Activated CD8-positive, alpha-beta memory T cell treated with anti-CD3 and anti-CD28 coated beads, Interleukin-2, amount 50 U/mL, for 1 hour (primary cell): ENCODE data around the gene ATP11C.
"Not testable (repeated sequence)": the region's sequence is repeated elsewhere in the genome, so short reads cannot be mapped to it uniquely, and the experiment has no call there.

Experiments
- DNase-seq: peaks from one replicate; pipeline ENCODE4 v3.0.0-alpha.2; 2020; ENCODE audit errors: extremely low read depth

Gene ATP11C

DNA sequence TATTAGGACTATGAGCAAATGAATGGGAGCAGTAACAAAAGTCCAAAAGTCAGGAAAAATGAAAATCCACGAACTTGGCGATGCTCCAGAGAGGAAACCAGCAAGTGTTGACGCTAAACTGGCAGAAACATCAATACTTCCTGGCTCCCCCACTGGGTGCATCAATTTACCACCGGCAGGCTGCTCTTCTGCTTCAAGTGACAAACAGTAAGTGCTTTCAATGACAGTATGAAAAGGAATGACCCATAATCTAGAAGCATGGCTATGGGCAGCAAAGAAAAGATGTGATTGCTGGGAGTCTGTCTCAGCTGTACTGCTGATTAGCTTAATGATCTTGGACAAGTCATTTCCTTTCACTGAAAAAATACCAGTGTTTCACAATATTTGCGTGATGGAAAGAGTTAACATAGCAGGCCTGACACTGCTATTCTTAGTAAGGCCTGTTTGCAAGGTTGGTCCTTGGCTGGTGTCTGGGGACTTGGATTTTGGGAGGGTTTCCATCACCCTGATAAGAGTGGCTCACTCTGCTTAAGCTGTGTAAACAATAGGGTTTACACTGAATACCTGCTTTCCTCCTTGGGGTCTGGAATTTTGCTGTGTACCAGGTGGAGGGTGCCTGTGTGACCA, 8.7 kb downstream of the ATP11C start:
- no peak for DNase-seq

DNA sequence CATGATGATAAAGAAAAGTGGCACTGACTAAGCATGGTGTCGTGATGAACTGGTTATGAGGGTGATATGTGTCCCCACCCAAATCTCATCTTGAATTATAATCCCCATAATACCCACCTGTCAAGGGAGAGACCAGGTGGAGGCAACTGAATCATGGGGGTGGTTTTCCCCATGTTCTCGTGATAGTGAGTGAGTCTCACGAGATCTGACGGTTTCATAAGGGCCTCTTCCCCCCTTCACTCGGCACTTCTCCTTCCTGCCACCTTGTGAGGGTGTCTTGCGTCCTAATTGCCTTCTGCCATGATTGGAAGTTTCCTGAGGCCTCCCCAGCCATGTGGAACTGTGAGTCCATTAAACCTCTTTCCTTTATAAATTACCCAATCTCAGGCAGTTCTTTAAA, 11.7 kb downstream of the ATP11C start:
- DNase-seq, result not testable (repeated sequence)

DNA sequence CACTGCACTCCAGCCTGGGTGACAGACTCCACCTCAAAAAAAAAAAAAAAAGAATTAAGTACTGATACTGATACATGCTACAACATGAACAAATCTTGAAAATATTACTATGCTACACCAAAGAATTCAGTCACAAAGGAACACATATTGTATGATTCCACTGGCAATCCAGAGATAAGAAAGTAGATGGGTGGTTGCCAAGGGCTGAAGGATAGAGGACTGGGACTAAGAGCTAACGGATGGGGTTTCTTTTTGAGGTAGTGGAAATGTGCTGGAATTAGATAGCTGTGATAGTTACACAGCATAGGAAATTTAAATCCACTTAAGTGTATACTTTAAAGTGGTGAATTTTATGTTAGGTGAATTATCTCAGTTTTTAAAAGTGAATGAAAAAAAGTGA, 12.5 kb downstream of the ATP11C start:
- no peak for DNase-seq

- DNase-seq, result no peak
Measured at GRCh38 chrX:139914421-139914820, 18.4 kb downstream of the ATP11C start.

- no peak for DNase-seq
Measured at GRCh38 chrX:139909712-139910111, 23.1 kb downstream of the ATP11C start.

GRCh38 chrX:139907078-139907477, 25.8 kb downstream of the ATP11C start:
- no peak for DNase-seq

GRCh38 chrX:139905743-139906142, 27.1 kb downstream of the ATP11C start:
- DNase-seq, result no peak

GRCh38 chrX:139905051-139905450, 27.8 kb downstream of the ATP11C start:
- no peak for DNase-seq

DNA sequence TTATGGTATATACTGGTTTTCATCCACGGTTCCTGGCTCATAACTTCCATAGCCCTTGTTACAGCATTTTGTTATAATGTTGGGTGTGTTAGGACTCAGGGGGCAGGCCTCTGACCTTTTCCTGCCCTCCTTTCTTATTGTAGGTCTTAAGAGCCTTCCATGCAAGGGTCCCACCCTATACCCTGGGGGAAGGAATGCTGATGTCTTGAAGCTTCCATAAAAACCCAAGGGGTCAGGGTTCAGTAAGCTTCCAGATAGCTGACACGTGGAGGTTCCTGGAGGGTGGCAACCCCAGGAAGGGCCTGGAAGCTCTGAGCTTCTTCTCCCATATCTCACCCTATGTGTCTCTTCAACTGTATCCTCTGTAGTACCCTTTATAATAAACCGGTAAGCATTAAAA, 29.6 kb downstream of the ATP11C start:
- no peak for DNase-seq

- no peak for DNase-seq
Measured at GRCh38 chrX:139902559-139902958, 30.3 kb downstream of the ATP11C start.

GRCh38 chrX:139898334-139898733, 34.5 kb downstream of the ATP11C start:
- no peak for DNase-seq

GRCh38 chrX:139892512-139892911, 40.3 kb downstream of the ATP11C start:
- no peak for DNase-seq

DNA sequence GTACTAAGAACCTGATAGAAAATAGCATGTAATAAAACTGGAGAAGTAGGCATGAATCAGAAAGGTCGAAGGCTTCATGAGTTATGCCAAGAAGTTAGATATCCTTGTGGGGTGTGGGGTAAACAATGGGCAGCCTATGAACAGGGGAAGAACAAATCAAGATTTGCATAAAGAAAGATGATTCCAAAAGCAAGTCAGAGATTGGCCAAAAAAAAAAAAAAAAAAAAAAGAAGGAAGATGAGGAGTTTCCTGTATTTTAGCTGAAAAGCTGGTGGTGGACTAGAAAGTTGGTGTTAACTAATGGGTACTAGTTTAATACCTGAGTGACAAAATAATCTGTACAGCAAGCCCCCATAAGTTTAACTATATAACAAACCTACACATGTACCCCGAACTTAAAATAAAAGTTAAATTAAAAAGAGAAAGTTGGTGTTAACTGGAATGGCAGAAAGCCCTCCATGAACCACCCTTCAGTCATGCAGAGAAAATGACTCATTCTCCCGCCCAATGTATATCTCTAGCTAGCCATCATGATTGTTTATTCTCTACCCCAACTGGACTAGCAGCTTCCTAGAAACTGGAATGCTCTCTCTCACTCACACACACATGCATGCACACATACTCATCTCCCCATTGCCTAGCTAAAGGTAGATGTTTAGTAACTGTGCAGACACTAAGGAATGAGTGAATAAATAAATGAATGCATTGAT, 41.7 kb downstream of the ATP11C start:
- no peak for DNase-seq

DNA sequence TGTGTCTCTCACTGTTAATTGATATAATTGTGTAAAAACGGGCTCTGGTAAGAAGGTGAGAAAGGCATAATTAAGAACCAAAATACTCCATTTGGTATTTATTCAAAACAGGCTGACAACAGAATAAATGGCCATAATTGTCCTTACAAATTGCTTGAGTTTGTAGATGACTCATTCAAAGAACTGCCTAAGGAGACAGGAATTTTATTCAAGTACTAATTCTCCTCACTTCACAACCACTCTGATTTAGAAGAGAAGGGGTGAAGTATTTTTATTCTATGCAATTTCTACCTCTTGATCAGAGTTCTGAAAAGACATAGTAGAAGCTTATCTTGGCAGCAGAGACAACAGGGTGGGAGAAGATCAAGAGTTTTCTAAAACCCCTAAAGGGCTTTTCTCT, 43.1 kb downstream of the ATP11C start:
- no peak for DNase-seq

DNA sequence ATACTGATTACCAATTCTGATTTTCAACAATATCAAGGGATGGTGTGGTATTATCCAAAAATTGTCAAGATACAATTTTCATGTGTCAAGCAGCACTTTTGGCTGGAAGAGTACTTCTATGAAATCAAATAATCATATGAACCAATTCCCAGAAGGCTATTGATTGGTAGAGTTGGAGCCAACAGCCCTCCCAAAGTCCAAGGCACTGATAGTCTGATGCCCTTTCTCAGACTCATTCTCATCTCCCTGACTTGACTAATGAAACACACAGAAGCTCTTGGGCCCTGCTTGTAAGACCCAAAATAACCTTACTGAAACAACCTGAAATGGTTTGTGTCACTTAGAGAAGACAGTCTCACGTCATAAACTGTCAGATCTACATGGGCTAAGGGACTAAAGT, 48.9 kb downstream of the ATP11C start:
- no peak for DNase-seq

- no peak for DNase-seq
Measured at GRCh38 chrX:139882299-139882698, 50.6 kb downstream of the ATP11C start.

DNA sequence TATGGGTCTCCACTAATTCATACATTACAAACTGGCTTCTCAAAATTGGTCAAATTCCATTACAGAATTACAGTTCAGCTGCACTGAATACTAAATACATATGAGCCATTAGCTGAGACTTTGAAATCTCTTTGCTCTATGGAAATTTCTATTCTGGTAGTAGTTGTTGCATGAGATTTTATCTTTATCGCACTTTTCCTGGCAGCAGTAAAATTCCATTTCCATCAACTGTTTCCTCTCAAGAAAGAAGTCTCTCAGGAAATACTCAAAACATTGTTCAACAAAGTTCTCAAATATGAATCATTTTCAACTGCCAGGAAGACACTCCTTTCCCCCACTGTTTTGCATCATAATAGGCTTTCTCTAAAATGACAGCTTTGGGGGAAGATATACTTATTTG, 51.3 kb downstream of the ATP11C start:
- DNase-seq, result no peak

- no peak for DNase-seq
Measured at GRCh38 chrX:139881130-139881529, 51.7 kb downstream of the ATP11C start.

DNA sequence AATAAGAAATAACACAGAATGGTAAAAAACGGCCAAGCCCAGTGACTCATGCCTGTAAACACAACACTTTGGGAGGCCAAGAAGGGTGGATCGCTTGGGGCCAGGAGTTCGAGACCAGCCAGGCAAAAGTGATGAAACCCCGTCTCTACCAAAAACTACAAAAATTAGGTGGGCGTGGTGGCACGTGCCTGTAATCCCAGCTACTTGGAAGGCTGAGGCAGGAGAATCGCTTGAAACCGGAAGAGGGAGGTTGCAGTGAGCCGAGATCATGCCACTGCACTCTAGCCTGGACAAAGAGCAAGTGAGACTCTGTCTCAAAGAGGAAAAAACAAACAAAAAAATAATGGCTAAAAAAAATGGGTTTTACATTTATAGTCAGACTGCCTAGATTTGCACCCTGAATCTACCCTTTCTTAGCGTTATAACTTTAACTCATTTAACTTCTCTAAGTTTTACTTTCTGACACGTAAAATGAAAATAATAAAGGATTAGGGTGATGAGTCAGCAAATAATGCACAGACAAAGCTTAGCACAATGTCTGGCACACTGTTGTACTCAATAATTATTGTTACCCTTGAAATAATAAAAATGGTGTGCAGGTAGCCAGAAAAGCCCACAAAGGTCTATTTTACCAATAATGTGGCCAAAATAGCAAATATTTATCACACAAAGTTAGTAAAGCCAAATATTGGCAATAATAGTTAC, 55.0 kb downstream of the ATP11C start:
- DNase-seq, result no peak

- DNase-seq, result no peak
Measured at GRCh38 chrX:139875841-139876240, 57.0 kb downstream of the ATP11C start.

DNA sequence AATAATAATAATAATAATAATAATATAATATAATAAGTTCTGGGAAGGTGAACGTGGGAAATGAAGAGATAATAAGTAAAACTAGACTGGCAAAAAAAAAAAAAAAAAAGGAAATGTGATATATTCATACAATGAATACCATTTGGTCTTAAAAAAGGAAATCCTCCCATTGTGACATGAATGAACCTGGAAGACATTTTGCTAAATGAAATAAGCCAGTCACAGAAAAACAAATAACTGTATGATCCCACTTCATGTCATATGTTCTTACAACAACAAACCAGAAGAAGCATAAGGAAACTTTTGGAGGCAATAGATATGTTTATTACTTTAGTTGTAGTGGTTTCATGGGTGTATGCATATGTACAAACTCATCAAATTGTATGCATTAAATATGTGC, 63.1 kb downstream of the ATP11C start:
- no peak for DNase-seq

DNA sequence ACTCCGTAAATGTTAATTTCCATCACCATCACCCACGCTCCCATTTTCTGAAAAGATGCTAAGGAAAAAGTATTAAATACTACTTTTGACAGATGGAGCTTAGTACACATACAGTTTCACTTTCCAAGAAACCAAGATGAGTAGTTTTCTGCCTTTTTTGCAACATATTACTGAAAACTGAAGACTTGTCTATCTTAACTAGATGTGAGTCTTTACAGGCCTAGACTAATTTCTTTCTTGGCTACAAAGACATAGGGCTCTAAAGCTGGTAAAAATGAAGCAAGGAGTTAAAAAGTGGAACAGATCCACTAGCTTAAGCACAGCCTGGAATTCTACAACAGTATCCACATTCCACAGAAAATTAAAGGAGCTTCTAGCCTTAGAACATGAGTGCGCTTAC, 68.2 kb downstream of the ATP11C start:
- no peak for DNase-seq

- no peak for DNase-seq
Measured at GRCh38 chrX:139862208-139862607, 70.6 kb downstream of the ATP11C start.
